HG03442 (cell line): ENCODE data around the gene EEPD1.
"Not testable (repeated sequence)": the region's sequence is repeated elsewhere in the genome, so short reads cannot be mapped to it uniquely, and the experiment has no call there.

ENCODE experiments used
- ATAC-seq: cut with Tn5 transposase; IDR thresholded peaks from one replicate; pipeline ENCODE4 v1.9.1; 2021; ENCODE audit warnings: mild to moderate bottlenecking, moderate library complexity; ENCODE audit not compliant: unreplicated experiment

Gene EEPD1

DNA sequence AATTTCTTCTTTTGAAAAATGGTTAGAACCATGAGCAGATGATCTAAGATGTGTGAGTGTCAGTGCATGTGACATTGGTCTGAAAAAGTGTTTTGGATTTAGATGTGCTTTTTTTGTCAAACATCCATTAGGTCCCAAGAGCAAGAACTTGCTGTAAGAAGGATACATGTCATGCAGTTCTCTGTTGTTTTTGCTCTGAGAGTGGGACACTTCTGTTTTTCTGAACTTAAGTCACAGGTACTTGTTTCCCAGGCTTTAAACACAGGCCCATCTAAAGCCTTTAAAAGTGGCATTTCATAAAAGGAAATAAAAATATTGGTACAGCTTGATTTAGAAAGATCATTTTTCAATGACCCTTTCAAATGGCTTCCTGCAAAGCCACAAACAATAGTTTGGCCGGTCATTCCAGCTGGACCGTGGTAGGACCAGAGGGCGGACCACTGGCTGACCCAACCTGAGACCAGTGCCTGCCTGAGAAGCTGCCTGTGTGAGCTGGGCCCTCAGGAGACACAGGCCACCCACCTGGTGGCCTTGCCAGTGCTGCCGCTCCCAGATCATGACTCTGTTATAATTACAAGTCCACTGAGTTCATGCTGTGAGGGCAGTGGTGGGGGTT is 92.7 kb downstream of the EEPD1 start:
- no peak for ATAC-seq

GRCh38 chr7:36249091-36249490 is 96.0 kb downstream of the EEPD1 start:
- ATAC-seq: no peak

DNA sequence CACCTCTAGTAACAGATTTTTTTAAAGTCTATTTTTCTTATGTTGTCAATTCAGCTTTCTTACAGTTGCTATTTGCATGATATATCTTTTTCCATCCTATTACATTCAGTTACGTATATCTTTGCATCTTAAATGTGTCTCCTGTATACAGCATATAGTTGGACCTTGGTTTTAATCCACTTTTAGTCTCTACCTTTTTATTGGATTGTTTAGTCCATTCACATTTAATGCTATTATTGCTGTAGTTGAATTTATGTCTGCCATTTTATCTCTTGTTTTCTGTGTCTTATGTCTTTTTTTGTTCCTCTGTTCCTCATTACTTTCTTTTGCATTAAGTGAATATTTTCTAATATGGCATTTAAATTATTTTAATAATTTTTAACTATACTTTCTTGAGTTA is 100.6 kb downstream of the EEPD1 start:
- no peak for ATAC-seq

- not testable (repeated sequence) for ATAC-seq
Observed at GRCh38 chr7:36258510-36259259, 105.6 kb downstream of the EEPD1 start.

DNA sequence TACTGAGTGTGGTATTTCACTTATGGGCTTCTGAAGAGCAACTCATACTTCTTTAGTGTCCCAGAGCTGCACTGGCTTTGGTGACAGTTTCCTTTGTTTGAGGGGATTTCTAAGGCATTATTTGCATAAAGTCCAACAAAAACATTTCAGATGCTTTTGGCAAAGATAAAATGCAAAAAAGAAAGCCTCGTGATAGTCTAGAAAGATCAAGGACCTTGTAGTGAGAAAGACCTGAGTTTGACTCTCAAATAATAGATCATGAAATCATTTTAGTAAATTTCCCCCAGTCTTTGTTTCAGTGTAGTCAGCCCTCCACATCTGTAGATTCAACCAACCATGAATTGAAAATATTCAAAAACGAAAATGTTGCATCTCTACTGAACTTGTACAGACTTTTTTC is 107.4 kb downstream of the EEPD1 start:
- ATAC-seq: peak; percentile 52

- ATAC-seq: peak; percentile 40
Observed at GRCh38 chr7:36261019-36261754, 108.1 kb downstream of the EEPD1 start.

DNA sequence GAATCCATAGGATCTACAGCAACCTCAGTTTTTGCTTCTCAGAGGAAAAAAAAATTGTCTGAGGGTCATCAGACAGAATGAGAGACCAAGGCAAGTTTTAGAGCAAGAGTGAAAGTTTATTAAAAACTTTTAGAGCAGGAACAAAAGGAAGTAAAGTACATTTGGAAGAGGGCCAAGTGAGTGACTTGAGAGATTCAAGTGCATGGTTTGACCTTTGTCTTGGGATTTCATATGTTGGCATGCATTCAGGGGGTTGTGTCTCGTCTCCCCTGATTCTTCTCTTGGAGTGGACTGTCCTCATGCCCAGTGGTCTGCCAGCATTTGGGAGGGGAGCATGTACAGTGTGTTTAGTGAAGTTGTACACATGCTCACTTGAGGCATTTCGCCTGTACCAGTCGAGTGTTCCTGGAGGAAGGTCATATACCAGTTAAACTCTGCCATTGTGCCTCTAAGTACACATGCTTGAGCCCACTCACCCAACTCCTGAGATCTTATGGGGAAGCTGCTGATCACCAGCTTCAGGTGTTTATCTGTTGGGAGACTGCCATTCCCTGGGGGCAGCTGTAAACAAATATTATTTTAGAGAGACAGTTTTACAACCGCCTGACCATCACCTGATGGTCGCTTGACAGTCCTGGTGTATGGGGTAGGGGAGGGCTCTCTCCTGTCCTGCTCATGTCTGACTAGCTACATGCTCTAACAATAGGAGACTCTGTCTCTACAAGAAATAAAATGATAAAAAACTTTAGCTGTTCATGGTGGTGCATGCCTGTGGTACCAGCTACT is 109.4 kb downstream of the EEPD1 start:
- ATAC-seq: no peak

- ATAC-seq: no peak
Observed at GRCh38 chr7:36263095-36263484, 110.0 kb downstream of the EEPD1 start.

- ATAC-seq: peak; percentile 50
Observed at GRCh38 chr7:36264123-36264801, 111.2 kb downstream of the EEPD1 start.

DNA sequence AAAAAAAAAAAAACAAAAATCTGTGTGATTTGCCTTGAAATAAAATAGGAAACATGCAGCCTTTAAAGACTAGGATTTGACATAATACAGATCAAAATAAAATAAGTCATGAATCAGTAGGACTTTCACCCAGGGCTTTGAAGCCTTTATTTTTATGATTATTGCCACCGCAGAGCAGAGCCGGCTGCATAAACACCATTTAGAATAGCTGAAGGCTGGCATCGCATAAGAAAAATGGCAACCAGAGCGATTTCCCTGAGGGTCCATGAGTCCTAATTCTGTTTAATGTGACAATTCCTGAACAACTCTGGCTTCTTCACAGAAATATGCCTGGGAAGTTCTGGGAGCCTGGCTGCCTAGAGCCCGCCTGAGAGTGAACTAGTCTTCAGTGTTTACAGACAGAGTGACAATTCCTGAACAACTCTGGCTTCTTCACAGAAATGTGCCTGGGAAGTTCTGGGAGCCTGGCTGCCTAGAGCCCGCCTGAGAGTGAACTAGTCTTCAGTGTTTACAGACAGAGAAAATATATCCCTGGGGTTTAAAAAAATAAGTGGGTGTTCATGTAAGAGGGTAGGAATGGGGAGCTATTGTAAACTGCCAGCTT is 112.0 kb downstream of the EEPD1 start:
- ATAC-seq: no peak

DNA sequence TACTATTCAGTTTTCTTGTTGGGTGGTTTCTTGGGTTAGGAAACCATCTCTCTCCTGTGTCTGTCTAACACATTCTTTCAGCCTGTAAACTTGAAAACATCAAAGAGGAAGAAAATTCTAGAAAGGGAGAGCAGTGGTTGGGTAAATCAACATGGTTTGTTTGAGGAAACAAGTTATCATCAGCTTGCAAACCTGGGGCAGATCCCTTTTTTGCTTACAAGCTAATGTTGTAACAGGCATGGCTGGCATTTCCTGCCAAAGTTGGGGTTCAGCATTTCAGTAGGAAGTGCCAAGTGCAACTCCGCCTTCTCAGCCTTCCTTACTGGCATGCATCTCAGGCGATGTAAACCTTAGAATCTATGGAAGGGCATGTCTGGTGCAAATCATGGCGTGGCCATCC is 112.6 kb downstream of the EEPD1 start:
- no peak for ATAC-seq

DNA sequence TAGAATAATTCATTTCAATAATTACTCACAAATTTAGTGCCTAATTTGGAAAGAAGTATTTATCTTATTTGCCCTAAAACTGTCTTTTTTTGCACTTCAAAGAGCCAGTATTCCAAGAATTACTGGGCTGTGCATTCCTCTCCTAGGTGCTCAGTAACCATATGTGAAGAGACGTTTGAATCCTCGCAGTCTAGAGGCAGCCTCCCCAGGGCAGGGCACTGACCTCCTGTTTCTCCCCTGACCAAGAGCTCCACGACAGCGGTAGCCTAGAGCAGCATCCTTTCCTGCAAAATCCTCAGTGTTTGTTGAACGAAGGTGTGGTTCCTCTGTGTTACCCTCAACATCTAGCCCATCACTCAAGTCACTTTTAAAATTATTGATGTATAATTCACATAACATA is 113.1 kb downstream of the EEPD1 start:
- no peak for ATAC-seq

DNA sequence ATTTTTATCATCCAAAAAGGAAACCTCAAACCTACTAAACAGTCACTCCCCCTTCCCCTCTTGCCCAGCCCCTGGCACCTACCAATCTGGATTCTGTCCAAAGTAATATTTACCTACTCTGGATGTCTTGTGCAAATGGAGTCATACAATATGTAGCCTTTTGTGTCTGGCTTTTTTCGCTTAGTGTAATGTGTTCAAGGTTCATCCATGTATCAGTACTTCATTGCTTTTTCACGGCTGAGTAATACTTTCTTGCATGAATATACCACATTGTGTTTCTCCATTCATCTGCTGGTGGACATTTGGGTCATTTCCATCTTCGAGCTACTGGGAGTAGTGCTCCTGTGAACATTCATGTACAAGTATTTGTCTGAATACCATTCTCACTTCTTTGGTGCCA is 113.6 kb downstream of the EEPD1 start:
- no peak for ATAC-seq

GRCh38 chr7:36272211-36272566 is 119.1 kb downstream of the EEPD1 start:
- ATAC-seq: peak; percentile 88

DNA sequence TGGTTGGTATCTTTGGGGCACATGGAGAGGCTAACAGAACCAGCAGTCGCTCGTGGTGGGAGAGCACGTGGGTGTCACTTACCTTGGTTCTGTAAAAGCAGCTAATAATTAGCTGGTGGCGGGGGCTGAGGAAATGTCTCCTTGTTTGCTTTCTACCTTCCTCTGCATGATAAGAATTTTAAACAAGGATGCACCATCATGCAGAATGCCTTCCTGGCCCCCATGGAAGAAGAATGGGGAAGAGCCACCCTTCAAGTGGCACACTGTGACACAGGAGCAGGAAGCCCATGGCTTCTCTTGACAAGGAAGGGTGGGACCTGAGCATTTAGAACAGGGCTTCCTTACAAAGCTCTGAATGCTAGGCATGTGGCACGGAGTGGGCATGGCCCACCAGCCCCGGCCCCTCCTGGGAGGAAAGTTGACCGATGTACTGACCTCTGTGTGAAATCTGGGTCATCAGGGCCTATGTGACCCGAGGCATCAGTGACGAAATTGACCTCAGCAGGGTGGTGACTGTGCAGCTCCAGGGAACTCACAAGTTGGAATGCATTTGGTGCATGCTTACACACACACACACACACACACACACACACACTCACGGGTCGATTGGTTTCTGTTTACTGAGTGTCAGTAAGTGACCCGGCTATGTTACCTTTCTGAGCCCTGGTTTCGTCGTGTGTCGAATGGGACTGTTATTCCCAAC is 119.7 kb downstream of the EEPD1 start:
- no peak for ATAC-seq

GRCh38 chr7:36273836-36274235 is 120.8 kb downstream of the EEPD1 start:
- no peak for ATAC-seq

DNA sequence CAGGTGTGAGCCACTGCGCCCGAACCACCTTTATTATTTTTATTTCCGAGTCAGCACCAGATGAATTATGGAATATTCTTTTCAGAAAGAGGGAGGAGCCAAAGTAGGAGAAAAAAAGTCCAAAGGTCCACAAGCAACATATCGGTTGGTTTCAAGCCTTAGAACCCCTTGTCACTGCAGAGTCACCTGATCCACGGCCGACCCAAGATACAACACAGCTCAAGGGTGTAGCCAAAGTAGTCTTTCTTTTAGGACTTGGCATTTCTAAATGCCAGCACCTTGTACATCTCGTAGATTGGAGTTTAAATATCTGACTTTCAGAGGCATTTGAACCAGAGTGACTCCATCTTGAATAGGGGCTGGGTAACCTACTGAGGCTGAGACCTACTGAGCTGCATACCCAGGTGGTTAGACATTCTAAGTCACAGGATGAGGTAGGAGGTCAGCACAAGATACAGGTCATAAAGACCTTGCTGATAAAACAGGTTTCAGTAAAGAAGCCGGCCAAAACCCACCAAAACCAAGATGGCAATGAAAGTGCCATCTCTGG is 122.8 kb downstream of the EEPD1 start:
- no peak for ATAC-seq

DNA sequence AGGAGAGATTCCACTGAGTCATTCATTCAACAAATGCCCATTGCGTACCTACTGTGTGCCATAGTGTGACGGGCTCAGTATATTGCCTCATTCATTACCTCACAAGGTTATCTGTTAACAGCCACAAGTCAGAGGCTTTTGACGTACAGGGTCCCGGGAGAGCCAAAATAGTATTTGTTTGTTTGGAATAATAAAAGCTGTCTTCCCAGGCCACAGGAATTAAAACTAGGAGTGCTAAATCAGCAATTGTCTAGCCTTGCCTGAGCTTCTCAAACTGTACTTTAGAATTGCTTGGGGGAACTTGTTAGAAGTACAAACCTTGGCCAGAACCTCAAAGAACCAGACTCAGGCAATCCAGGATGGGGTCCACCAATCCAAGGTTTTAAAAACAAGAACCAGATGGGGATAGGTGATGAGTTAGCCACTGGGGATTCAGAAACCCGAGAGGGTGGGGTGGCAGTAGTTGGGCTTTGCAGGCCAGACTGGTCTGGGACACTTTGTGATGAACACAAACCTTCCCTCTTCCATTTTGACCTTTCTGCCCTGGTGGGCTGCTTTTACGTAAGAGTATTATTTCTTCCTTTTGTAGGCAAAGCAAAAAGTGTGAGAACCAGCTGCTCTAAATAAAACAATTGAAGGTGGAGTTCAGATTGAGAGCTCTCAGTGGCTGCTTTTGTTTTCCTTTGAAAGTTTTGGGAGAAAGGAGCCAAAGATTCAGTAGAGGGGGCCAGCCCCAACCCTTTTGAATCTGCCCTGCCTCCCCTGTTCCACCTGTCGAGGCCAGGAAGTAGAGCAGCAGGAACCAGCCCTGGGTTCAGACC is 123.6 kb downstream of the EEPD1 start:
- ATAC-seq: no peak

GRCh38 chr7:36277249-36277542 is 124.1 kb downstream of the EEPD1 start:
- ATAC-seq: no peak
